Gastroesophageal sphincter (tissue), 3 donors: Measurements from ENCODE around the gene CRTC3.

Experiments used
- POLR2A ChIP-seq, 2 donors: fragments of 450-650 bp; IDR thresholded peaks; one replicate each; pipeline ENCODE4 v1.6.1; 2017; ENCODE audit warnings: antibody characterized with exemption in 2 of 2, mild to moderate bottlenecking in 2 of 2, moderate library complexity in 1 of 2
- POLR2AphosphoS5 ChIP-seq: sonication (generic); formaldehyde crosslinking; IDR thresholded peaks from one replicate; pipeline ENCODE4 v1.6.1; 2017; ENCODE audit warnings: antibody characterized with exemption
- TF ChIP-seq, protein P1 (sequence below), 4 experiments: fragments of 200-600 bp in 2 of 4; fragments of 450-650 bp in 2 of 4; sonication (generic) in 1 of 4; IDR thresholded peaks; one replicate each; pipeline ENCODE4 v1.5.1; 2017 to 2019; ENCODE audit warnings: antibody characterized with exemption in 4 of 4, mild to moderate bottlenecking in 2 of 4, moderate library complexity in 2 of 4

DNA sequence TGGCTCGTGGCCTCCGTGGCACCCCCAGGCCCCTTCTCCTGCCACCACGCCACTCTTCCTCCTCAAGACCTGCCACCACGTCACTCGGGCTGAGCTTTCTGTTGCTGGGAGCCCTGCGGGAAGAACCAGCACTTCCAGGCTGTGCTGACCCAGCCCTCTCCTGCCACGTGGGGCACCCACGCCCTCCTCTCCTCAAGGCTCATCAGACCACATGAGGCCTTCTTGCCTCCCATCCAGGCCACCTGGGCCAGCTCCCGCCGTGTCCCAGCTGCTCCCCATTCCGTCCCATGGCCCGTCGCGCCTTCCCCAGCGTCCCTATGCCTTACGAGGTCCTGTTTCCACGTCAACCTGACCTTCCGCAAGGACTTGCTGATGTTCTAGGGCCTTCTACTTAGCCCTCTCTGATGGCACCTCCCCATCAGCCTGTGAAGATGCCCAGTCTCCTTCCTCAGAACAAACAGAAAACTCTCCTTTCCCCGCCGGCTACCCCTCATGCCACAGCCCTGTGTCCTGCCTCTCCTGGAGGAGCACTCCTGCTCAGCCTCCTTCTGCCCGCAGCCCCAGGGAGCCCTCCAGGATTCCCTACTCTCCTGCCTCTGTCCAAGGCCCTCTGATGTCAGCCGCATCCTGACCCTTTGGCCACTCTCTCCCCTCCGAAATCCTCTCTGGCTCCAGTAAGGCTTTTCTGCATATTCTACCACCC, 116.3 kb downstream of the CRTC3 start:
- TF ChIP-seq POLR2A (IDR thresholded peaks at IDR 0.05), result no peak
- TF ChIP-seq, protein P1, sequence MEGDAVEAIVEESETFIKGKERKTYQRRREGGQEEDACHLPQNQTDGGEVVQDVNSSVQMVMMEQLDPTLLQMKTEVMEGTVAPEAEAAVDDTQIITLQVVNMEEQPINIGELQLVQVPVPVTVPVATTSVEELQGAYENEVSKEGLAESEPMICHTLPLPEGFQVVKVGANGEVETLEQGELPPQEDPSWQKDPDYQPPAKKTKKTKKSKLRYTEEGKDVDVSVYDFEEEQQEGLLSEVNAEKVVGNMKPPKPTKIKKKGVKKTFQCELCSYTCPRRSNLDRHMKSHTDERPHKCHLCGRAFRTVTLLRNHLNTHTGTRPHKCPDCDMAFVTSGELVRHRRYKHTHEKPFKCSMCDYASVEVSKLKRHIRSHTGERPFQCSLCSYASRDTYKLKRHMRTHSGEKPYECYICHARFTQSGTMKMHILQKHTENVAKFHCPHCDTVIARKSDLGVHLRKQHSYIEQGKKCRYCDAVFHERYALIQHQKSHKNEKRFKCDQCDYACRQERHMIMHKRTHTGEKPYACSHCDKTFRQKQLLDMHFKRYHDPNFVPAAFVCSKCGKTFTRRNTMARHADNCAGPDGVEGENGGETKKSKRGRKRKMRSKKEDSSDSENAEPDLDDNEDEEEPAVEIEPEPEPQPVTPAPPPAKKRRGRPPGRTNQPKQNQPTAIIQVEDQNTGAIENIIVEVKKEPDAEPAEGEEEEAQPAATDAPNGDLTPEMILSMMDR (IDR thresholded peaks at IDR 0.05), result no peak
- no peak for TF ChIP-seq POLR2AphosphoS5
